ENCODE data around the gene FOLR1.

FOLR1 gene

GRCh38 chr11:72224564-72225410, 32.8 kb downstream of the FOLR1 start, which contains the start of gene INPPL1:
TSS of gene INPPL1 (plus strand) at chr11:72224767. CDS start at chr11:72224985, 218 bp downstream.
- DNase-seq = peak; percentile 57

GRCh38 chr11:72225411-72225951, 33.5 kb downstream of the FOLR1 start:
- no peak for DNase-seq

GRCh38 chr11:72226701-72227100, 34.8 kb downstream of the FOLR1 start:
- DNase-seq = no peak

GRCh38 chr11:72227316-72228228, 35.6 kb downstream of the FOLR1 start:
- peak; percentile 32 for DNase-seq

GRCh38 chr11:72228229-72228843, 36.4 kb downstream of the FOLR1 start:
- no peak for DNase-seq

- DNase-seq = no peak
Measured at GRCh38 chr11:72228844-72229231, 36.9 kb downstream of the FOLR1 start.

- DNase-seq = no peak
Measured at GRCh38 chr11:72229336-72229924, 37.5 kb downstream of the FOLR1 start.

- DNase-seq = no peak
Measured at GRCh38 chr11:72229925-72230763, 38.2 kb downstream of the FOLR1 start.

- DNase-seq = no peak
Measured at GRCh38 chr11:72230764-72231365, 38.9 kb downstream of the FOLR1 start.

- DNase-seq = no peak
Measured at GRCh38 chr11:72231396-72232259, 39.7 kb downstream of the FOLR1 start.

GRCh38 chr11:72232260-72233055, 40.5 kb downstream of the FOLR1 start:
- no peak for DNase-seq

- no peak for DNase-seq
Measured at GRCh38 chr11:72233056-72233772, 41.3 kb downstream of the FOLR1 start.

GRCh38 chr11:72233773-72234513, 42.0 kb downstream of the FOLR1 start:
- no peak for DNase-seq

- no peak for DNase-seq
Measured at GRCh38 chr11:72234514-72234830, 42.5 kb downstream of the FOLR1 start.

- DNase-seq = no peak
Measured at GRCh38 chr11:72234920-72235319, 43.0 kb downstream of the FOLR1 start.

GRCh38 chr11:72235351-72236057, 43.6 kb downstream of the FOLR1 start:
- no peak for DNase-seq

- DNase-seq = no peak
Measured at GRCh38 chr11:72236083-72236697, 44.2 kb downstream of the FOLR1 start.
